ENCODE measurements around the gene TRIP12.

Gene TRIP12

DNA sequence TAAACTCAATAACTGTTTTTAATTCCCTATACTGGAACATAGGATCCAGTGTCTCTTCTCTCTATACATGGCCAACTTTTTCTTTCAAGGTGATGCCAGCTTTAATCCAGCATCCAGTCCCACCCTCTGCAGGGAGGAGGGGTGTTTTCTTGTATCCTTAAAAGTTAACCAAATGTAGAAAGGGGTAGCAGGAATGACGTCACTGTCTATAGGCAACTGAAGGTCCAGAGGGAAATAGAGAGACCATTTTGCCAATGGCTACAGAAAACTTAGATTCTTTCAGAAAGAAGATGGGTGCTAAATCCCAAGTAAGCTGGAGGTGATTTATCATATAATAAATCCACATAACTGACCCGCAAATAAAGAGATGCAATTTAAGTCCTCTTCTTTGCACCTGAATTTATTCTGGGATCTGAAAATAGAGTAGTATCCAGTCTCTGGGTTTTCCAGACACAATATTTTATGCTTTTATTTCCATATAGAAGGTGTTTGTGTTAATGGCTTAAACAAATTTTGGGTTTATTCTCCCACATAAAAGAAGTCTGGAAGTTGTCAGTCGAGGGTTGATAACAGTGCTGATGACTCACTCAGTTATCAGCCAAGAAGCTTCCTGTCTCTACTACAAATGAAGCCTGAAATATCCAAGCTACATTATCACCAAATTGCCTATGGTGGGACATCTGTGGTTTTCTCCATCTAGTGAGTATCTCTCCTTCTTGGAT lies 201.7 kb downstream of the TRIP12 start:
- Histone ChIP-seq H3K4me3 (ENCODE audit: low read depth in 1 of 2, low read length in 1 of 2) (no peak overlapping the region), H3K36me3 (no peaks in the 10 kb centered on the region), H3K4me1 (ENCODE audit: control insufficient read depth in 1 of 2, insufficient read depth in 1 of 2, low read depth in 1 of 2, low read length in 1 of 2) (no peaks in the 10 kb centered on the region), H3K27ac (no peak overlapping the region), H3K9me3 (no peaks in the 10 kb centered on the region), H3K27me3 (peaks cover 72% of the 10 kb centered on the region)
- TF ChIP-seq, protein P1, sequence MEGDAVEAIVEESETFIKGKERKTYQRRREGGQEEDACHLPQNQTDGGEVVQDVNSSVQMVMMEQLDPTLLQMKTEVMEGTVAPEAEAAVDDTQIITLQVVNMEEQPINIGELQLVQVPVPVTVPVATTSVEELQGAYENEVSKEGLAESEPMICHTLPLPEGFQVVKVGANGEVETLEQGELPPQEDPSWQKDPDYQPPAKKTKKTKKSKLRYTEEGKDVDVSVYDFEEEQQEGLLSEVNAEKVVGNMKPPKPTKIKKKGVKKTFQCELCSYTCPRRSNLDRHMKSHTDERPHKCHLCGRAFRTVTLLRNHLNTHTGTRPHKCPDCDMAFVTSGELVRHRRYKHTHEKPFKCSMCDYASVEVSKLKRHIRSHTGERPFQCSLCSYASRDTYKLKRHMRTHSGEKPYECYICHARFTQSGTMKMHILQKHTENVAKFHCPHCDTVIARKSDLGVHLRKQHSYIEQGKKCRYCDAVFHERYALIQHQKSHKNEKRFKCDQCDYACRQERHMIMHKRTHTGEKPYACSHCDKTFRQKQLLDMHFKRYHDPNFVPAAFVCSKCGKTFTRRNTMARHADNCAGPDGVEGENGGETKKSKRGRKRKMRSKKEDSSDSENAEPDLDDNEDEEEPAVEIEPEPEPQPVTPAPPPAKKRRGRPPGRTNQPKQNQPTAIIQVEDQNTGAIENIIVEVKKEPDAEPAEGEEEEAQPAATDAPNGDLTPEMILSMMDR (IDR thresholded peaks at IDR 0.05) = no peak

DNA sequence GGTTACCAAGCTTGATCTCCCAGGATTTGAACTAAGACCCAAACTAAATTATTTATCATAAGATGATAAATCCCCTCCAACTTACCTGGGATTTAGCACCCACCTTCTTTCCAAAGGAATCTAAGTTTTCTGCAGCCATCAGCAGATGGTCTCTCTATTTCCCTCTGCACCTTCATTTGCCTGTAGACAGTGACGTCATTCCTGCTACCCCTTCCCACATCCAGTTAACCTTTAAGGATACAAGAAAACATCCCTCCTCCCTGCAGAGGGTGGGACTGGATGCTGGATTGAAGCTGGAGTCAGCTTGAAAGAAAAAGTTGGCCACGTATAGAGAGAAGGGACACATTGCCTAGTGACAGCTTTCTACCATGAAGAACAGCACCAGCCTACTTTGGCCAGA lies 203.8 kb downstream of the TRIP12 start:
- H3K27me3 ChIP-seq = peaks cover 81% of the 10 kb centered on the region
- TF ChIP-seq, protein P1 (IDR thresholded peaks at IDR 0.05) = no peak
- no peak overlapping the region for H3K27ac ChIP-seq
- H3K4me3 ChIP-seq (ENCODE audit: low read depth in 1 of 2, low read length in 1 of 2) = no peak overlapping the region
- no peaks in the 10 kb centered on the region for H3K9me3 ChIP-seq
- no peaks in the 10 kb centered on the region for H3K36me3 ChIP-seq
- H3K4me1 ChIP-seq (ENCODE audit: control insufficient read depth in 1 of 2, insufficient read depth in 1 of 2, low read depth in 1 of 2, low read length in 1 of 2) = no peaks in the 10 kb centered on the region

DNA sequence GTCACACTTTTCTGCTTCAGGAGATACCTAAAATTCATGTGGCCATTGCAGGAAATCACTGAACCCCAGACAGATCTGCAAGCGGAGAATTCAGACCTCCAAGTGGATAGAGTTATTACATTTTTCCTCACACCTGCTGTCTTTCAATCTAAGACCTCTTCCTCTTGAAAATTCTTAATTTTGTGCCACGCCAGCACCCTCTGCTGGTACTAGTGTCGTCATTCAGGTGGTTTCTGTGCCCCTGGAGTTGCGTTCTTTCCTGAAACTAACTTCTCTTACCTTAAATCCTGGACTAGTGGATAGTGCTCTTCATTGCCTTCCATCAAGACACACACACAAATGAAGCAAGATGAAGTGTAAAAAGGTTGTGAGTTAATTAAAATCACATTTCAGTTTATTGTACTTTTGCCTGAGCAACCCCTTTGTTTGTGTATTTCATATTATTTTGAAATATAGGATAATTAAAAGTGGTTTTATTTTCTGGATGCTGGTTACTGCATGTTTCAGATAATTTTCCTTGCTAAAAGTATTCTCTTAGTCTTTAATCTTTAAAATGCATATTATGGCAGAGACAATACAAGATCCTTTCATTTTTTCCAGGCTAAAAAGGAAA lies 205.8 kb downstream of the TRIP12 start:
- Histone ChIP-seq H3K4me1 (ENCODE audit: control insufficient read depth in 1 of 2, insufficient read depth in 1 of 2, low read depth in 1 of 2, low read length in 1 of 2) (no peaks in the 10 kb centered on the region), H3K27me3 (peaks cover 98% of the 10 kb centered on the region), H3K9me3 (no peaks in the 10 kb centered on the region), H3K4me3 (ENCODE audit: low read depth in 1 of 2, low read length in 1 of 2) (no peak overlapping the region), H3K27ac (no peak overlapping the region), H3K36me3 (no peaks in the 10 kb centered on the region)
- TF ChIP-seq, protein P1 (IDR thresholded peaks at IDR 0.05) = no peak

DNA sequence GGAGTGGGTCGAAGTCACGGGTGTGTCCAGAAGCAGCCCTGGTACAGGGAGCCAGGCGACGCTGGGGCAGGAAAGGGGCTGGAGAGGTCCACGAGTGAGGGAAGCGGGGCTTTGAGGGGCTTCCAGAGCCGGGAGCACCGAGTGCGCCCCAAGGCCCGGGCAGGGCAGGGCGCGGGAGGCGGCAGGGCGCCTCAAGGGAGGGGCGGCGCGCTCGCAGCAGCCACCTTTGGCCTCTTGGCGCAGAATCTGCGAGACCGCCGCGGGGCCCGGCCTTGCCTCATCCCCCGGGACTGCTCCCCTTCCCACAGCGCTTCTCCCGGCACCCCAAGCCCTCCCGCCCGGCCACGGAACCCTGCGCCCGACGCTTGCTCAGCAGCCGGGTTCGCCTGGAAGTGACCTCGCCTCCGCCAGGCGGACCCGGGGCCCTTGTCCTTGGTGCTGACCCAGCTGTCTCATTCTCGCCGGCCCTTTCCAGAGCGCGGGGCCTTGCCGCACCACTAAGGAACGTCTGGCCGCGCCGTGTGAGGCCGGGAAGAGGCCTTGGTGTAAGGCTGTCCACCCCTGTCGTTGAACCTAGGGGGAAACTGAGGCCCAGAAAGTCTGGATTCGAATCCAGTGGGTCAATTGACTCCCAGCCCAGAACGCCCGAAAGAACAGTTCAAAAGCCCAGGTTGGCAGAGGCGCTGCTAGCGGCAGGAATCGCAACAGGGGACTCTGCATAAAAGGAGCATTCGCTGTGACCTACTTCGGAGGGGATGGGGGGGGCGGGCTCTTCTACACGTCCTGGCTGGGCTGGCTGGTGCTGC lies 206.9 kb downstream of the TRIP12 start:
- H3K27me3 ChIP-seq = peaks cover 100% of the 10 kb centered on the region
- no peak overlapping the region for H3K27ac ChIP-seq
- H3K36me3 ChIP-seq = no peaks in the 10 kb centered on the region
- no peaks in the 10 kb centered on the region for H3K9me3 ChIP-seq
- no peaks in the 10 kb centered on the region for H3K4me1 ChIP-seq (ENCODE audit: control insufficient read depth in 1 of 2, insufficient read depth in 1 of 2, low read depth in 1 of 2, low read length in 1 of 2)
- no peak overlapping the region for H3K4me3 ChIP-seq (ENCODE audit: low read depth in 1 of 2, low read length in 1 of 2)
- TF ChIP-seq, protein P1 (IDR thresholded peaks at IDR 0.05) = no peak

DNA sequence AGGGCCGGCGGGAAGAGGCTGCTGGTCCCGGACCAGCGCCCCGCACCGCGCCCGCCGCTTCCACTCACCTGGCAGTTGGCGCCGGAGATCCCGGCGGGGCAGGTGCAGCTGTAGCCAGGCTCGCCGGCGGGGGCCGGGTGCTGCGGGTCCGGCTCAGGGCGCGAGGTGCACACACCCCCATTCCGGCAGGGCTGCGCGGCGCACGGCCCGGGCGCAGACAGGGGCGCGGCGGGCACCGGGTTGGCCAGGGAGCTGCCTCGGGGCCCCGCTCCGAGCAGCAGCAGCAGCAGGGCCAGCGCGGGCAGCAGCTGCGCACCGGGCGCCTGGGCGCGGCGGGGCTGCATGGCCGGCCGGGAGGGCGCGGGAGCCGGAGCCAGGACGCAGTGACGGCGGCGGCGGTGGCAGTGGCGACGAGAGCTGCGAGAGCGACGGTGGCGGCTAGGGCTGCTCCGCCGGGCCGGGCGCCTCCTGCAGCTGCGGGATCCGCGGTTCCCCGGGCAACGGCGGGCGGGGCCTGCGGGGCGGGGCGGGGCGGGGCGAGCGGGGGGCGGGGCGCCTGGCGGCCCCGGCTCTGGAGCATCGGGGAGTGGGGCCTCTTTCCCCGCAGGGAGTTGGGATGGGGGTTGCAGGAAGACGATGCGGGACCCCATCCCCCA lies 207.6 kb downstream of the TRIP12 start, which contains the start of gene DNER:
DNER (minus strand) TSS at position 476 of the 656 bp plus-strand sequence; CDS start at position 344, 132 bp downstream.
- Histone ChIP-seq H3K4me3 (ENCODE audit: low read depth in 1 of 2, low read length in 1 of 2) (no peak within 1 kb of the TSS), H3K36me3 (no peaks in the 10 kb centered on the region), H3K4me1 (ENCODE audit: control insufficient read depth in 1 of 2, insufficient read depth in 1 of 2, low read depth in 1 of 2, low read length in 1 of 2) (no peaks in the 10 kb centered on the region), H3K27ac (no peak within 1 kb of the TSS), H3K9me3 (no peaks in the 10 kb centered on the region), H3K27me3 (peaks cover 100% of the 10 kb centered on the region)
- TF ChIP-seq, protein P1 (IDR thresholded peaks at IDR 0.05) = no peak

Data from neutrophil (primary cell).